Prostate gland (tissue), 2 donors: Measurements from ENCODE around the gene FYCO1. TPM values are rescaled to one million over a fixed set of nuclear protein-coding genes. Genes with fewer than 3 reads are reported as not detected.

Experiments
- DNase-seq: peaks from one replicate; pipeline ENCODE4 v3.0.0-alpha.2; 2019; ENCODE audit warnings: low spot score
- H3K27ac ChIP-seq, 2 donors: fragments of 200-600 bp; sonication (generic); 2 replicates each; pipeline ENCODE4 v1.5.1; 2017 to 2019
- H3K27me3 ChIP-seq: fragments of 200-600 bp; sonication (generic); replicated peaks from 2 replicates; pipeline ENCODE4 v1.5.1; 2019; ENCODE audit not compliant: insufficient read depth
- H3K36me3 ChIP-seq, 2 donors: fragments of 200-600 bp; sonication (generic); 1 replicate in 1 of 2; 2 replicates in 1 of 2; pipeline versions ENCODE4 v1.5.1 to v1.8.1; 2017 to 2019
- H3K4me1 ChIP-seq: fragments of 200-600 bp; sonication (generic); replicated peaks from 2 replicates; pipeline ENCODE4 v1.5.1; 2019
- H3K4me3 ChIP-seq, 2 donors: fragments of 200-600 bp; sonication (generic); 2 replicates each; pipeline ENCODE4 v1.5.1; 2017 to 2019
- H3K9me3 ChIP-seq: fragments of 200-600 bp; sonication (generic); 2 replicates; pipeline ENCODE4 v1.5.1; 2017
- POLR2A ChIP-seq: fragments of 450-650 bp; IDR thresholded peaks from one replicate; pipeline ENCODE4 v1.6.1; 2016; ENCODE audit warnings: antibody characterized with exemption, mild to moderate bottlenecking
- POLR2AphosphoS5 ChIP-seq: sonication (generic); formaldehyde crosslinking; IDR thresholded peaks from one replicate; pipeline ENCODE4 v1.6.1; 2017; ENCODE audit warnings: antibody characterized with exemption
- WGBS: methylation state at CpG from one replicate; pipeline ENCODE4 v1.1.5; 2018; 5-methylcytosine and 5-hydroxymethylcytosine counted together
- intact Hi-C: fragments of 100-400 bp; cut with DNase I; formaldehyde crosslinking; loops from one replicate; pipeline ENCODE4 v1.14.2; 2022
- total RNA-seq, 2 donors: library from RNA; depleted of rRNA; stranded (reverse); fragments of >200 nt; gene quantifications; one replicate each; pipeline ENCODE4 v1.1.0, GENCODE V29; 2016
- TF ChIP-seq, protein P1 (sequence below), 4 experiments: fragments of 200-600 bp in 2 of 4; fragments of 450-650 bp in 2 of 4; sonication (generic) in 2 of 4; IDR thresholded peaks; 1 replicate in 3 of 4; 2 replicates in 1 of 4; pipeline ENCODE4 v1.5.1; 2016 to 2019; ENCODE audit warnings: antibody characterized with exemption in 4 of 4, mild to moderate bottlenecking in 2 of 4, moderate library complexity in 2 of 4

Gene FYCO1
- total RNA-seq, 2 donors from 2014 or later, result 33.1 to 56.7 TPM

DNA sequence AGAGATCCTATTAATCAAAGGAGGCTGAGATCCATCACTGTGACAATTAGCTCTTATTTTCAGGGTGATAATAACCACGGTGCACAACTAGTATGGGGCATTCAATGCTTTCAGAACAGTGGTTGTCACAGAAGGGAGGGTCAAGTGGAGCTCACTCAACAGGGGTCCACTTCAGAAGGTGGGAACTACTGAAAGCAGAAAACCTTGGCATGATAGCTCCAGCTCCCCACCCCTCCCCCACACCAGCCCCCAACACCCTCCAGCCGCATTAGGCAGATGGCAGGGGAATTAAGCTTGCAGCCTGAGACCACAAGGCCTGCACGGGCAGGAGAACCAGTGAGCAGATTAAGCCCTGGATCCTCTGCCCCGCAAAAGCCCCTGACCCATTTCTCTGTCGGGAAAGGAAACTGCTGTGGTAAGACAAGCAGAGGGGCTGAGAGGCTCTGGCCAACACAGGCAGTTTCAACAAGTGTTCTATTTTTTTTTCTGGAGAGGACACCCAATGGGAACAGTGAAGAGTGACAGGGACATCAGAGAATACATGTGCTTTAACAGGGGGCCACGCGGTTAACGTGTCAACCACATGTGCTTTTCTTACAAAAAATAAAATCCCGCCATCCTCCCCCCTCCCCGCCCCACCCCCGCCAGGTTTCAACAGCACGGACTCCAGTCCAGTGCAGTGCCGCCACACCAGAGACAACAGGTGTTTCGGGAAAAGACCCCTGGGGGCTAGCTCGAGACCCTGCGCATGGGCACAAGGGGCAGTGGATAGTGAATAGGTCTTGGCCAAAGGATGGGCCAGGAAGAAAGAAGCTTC is 997 bp downstream of the FYCO1 start:
- H3K27me3 ChIP-seq, result no peaks in the 10 kb centered on the region
- WGBS, result 15% methylated on average over 16 of the region's 16 CpGs
- no peak for TF ChIP-seq POLR2AphosphoS5
- TF ChIP-seq, protein P1, sequence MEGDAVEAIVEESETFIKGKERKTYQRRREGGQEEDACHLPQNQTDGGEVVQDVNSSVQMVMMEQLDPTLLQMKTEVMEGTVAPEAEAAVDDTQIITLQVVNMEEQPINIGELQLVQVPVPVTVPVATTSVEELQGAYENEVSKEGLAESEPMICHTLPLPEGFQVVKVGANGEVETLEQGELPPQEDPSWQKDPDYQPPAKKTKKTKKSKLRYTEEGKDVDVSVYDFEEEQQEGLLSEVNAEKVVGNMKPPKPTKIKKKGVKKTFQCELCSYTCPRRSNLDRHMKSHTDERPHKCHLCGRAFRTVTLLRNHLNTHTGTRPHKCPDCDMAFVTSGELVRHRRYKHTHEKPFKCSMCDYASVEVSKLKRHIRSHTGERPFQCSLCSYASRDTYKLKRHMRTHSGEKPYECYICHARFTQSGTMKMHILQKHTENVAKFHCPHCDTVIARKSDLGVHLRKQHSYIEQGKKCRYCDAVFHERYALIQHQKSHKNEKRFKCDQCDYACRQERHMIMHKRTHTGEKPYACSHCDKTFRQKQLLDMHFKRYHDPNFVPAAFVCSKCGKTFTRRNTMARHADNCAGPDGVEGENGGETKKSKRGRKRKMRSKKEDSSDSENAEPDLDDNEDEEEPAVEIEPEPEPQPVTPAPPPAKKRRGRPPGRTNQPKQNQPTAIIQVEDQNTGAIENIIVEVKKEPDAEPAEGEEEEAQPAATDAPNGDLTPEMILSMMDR (IDR thresholded peaks at IDR 0.05), result no peak
- no peak for TF ChIP-seq POLR2A
- H3K4me3 ChIP-seq, result peak overlapping the region; percentile 67 to 85
- DNase-seq, result no peak
- H3K4me1 ChIP-seq, result peaks cover 11% of the 10 kb centered on the region
- H3K9me3 ChIP-seq, result no peaks in the 10 kb centered on the region
- H3K27ac ChIP-seq, result peak overlapping the region; percentile 83 to 89
- no peaks in the 10 kb centered on the region for H3K36me3 ChIP-seq
- intact Hi-C loops, result loop anchor here (5.0 to 10.0 kb wide), 2 partner anchors 52 to 80 kb away; partner anchors contain the start of gene CXCR6

DNA sequence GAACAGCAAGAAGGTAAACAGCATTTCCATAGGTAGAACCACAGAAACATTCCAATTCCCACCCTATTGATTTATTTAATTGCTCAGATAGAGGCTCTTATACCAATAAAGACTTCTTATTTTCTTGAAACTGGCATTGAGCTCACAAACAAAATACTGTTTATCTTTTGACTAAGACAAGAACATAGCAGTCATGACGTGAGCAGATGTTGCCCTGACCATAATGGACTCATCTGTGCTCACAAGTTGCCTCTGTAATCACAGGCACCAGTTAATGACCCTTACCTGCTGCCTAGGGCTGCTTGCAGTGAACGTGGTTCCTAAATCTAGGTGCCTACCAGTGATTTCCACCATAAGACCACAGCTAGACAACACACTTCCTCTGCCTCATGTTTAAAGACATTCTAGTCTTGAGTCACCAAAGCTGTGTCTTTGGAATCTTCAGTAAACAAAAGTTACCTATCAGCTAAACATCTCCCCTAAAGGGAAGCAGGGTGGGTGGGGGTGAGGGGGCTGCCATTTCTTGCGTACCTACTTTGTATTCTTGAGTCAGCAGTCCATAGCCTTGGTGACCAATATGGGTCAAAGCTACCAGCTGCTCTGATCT is 2.1 kb downstream of the FYCO1 start:
- Histone ChIP-seq H3K4me1 (peaks cover 11% of the 10 kb centered on the region), H3K27ac (no peak overlapping the region), H3K9me3 (no peaks in the 10 kb centered on the region), H3K4me3 (no peak overlapping the region), H3K36me3 (no peaks in the 10 kb centered on the region), H3K27me3 (no peaks in the 10 kb centered on the region)
- no peak for DNase-seq
- 82% methylated on average over 3 of the region's 3 CpGs for WGBS
- TF ChIP-seq POLR2AphosphoS5 (no peak), POLR2A (no peak)
- TF ChIP-seq, protein P1 (IDR thresholded peaks at IDR 0.05), result no peak
- intact Hi-C loops, result loop anchor here (10.0 kb wide), 1 partner anchor 81 kb away; no protein-coding TSS in a partner anchor

GRCh38 chr3:45992821-45993221 is 2.8 kb downstream of the FYCO1 start:
- H3K9me3 ChIP-seq, result no peaks in the 10 kb centered on the region
- intact Hi-C loops, result loop anchor here (10.0 kb wide), 1 partner anchor 82 kb away; no protein-coding TSS in a partner anchor
- no peaks in the 10 kb centered on the region for H3K36me3 ChIP-seq
- no peak overlapping the region for H3K4me3 ChIP-seq
- DNase-seq, result no peak
- TF ChIP-seq POLR2AphosphoS5 (no peak), POLR2A (no peak)
- TF ChIP-seq, protein P1 (IDR thresholded peaks at IDR 0.05), result no peak
- H3K4me1 ChIP-seq, result peaks cover 17% of the 10 kb centered on the region
- WGBS, result 76% methylated on average over 2 of the region's 2 CpGs
- no peaks in the 10 kb centered on the region for H3K27me3 ChIP-seq
- H3K27ac ChIP-seq, result no peak overlapping the region

- no peaks in the 10 kb centered on the region for H3K36me3 ChIP-seq
- no peaks in the 10 kb centered on the region for H3K9me3 ChIP-seq
- H3K27me3 ChIP-seq, result no peaks in the 10 kb centered on the region
- no peak overlapping the region for H3K27ac ChIP-seq
- H3K4me1 ChIP-seq, result peaks cover 21% of the 10 kb centered on the region
- WGBS, result 84% methylated on average over 2 of the region's 2 CpGs
- DNase-seq, result no peak
- TF ChIP-seq POLR2AphosphoS5 (no peak), POLR2A (no peak)
- TF ChIP-seq, protein P1 (IDR thresholded peaks at IDR 0.05), result no peak
- H3K4me3 ChIP-seq, result no peak overlapping the region
- intact Hi-C loops, result loop anchor here (10.0 kb wide), 1 partner anchor 83 kb away; no protein-coding TSS in a partner anchor
Measured at GRCh38 chr3:45992133-45992729, 3.4 kb downstream of the FYCO1 start.
